Upper lobe of right lung (tissue), 1 donor: ENCODE results near the gene LAMA5. TPM values are rescaled to one million over a fixed set of nuclear protein-coding genes. Genes with fewer than 3 reads are reported as not detected.
A peak's percentile ranks its signal among the peaks of the same experiment; 100 is the strongest.

ENCODE experiments used
- ATAC-seq: fragments of 200-7000 bp; cut with Tn5 transposase; one replicate; pipeline ENCODE4 v1.9.1; 2020; ENCODE audit warnings: mild to moderate bottlenecking, moderate library complexity
- DNase-seq: peaks from one replicate; pipeline ENCODE4 v3.0.0-alpha.2; 2020
- H3K27ac ChIP-seq: fragments of 200-600 bp; one replicate; pipeline ENCODE4 v1.8.0; 2022
- H3K27me3 ChIP-seq: fragments of 200-600 bp; one replicate; pipeline ENCODE4 v1.8.0; 2022; ENCODE audit warnings: mild to moderate bottlenecking
- H3K36me3 ChIP-seq: fragments of 200-600 bp; one replicate; pipeline ENCODE4 v1.8.0; 2022
- H3K4me1 ChIP-seq: fragments of 200-600 bp; one replicate; pipeline ENCODE4 v1.8.0; 2022
- H3K4me3 ChIP-seq: fragments of 200-600 bp; one replicate; pipeline ENCODE4 v1.8.0; 2022; ENCODE audit warnings: mild to moderate bottlenecking
- H3K9me3 ChIP-seq: fragments of 200-600 bp; one replicate; pipeline ENCODE4 v1.8.0; 2022
- intact Hi-C: fragments of 100-400 bp; cut with DNase I; formaldehyde crosslinking; loops from one replicate; pipeline ENCODE4 v1.11.0; 2022
- total RNA-seq: library from RNA; stranded (reverse); fragmentation: NEBNext Ultra II Directional; extraction: Animal tissue kit (Norgen Biotek cat#: 25700); gene quantifications from one replicate; pipeline ENCODE4 v1.2.1, GENCODE V29; 2021
- TF ChIP-seq, protein P1 (sequence below): fragments of 200-600 bp; IDR thresholded peaks from one replicate; pipeline ENCODE4 v1.8.0; 2022; ENCODE audit warnings: antibody characterized with exemption
- donor health status: DM: no; HTN: yes; CAD: no; lungs with severe emphysema.

The LAMA5 gene
- total RNA-seq, 1 donor from 2014 or later, result 279 TPM

DNA sequence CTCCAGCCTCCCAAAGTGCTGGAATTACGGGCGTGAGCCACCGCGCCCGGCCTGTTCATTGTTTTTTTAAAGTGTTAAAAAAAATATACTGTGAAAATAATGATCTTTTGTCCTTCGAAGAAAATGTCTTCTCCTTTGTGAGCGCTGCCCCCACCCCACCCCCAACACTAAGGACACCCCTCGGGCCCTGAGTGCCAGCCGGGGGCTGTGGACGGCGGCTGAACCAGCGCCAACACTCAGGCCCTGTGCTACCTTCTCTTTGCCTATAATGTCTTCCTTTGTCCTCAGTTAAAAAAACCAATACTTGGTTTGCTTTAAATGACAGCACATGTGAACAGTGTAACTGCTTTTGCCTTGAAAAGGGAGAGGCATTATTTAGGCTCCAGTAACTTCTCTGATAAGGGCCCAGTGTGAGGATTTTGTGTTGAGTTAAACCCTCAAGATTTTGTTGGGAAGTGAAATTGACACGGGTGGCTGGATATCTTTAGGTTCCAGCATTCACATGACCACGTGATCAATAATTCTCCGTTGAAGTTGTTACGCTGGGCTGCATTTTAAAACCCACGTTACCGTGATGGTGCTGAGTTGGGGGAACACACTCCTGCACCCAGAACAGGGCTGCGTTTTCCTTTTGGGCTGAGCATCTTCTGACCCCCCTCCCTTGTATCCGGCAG, 73.9 kb downstream of the LAMA5 start:
- H3K9me3 ChIP-seq, result no peaks in the 10 kb centered on the region
- no peak overlapping the region for H3K27ac ChIP-seq
- intact Hi-C loops, result no loop called here
- DNase-seq, result no peak
- H3K36me3 ChIP-seq, result peaks cover 62% of the 10 kb centered on the region
- H3K4me1 ChIP-seq, result no peaks in the 10 kb centered on the region
- no peak overlapping the region for H3K4me3 ChIP-seq
- no peaks in the 10 kb centered on the region for H3K27me3 ChIP-seq
- ATAC-seq, result no peak
- TF ChIP-seq, protein P1, sequence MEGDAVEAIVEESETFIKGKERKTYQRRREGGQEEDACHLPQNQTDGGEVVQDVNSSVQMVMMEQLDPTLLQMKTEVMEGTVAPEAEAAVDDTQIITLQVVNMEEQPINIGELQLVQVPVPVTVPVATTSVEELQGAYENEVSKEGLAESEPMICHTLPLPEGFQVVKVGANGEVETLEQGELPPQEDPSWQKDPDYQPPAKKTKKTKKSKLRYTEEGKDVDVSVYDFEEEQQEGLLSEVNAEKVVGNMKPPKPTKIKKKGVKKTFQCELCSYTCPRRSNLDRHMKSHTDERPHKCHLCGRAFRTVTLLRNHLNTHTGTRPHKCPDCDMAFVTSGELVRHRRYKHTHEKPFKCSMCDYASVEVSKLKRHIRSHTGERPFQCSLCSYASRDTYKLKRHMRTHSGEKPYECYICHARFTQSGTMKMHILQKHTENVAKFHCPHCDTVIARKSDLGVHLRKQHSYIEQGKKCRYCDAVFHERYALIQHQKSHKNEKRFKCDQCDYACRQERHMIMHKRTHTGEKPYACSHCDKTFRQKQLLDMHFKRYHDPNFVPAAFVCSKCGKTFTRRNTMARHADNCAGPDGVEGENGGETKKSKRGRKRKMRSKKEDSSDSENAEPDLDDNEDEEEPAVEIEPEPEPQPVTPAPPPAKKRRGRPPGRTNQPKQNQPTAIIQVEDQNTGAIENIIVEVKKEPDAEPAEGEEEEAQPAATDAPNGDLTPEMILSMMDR, result no peak

DNA sequence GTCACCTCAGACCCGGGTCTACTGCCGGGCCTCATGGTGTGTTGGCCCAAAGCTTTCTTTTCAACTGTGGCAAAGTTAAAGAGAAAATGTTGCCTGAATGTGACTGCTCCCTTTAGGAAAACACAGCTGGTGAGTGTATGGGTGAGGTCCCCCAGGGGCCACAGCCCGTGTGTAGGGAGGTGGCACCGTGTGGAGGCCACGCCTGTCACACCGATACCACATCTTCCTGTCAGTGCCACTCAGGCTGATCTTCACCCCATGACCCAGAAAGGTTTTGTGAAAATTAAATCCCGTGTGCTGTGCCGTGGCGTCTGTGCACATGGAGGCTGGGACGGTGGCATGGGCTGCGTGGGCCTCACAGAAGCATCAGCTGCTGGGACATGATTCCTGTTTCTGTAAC, 75.0 kb downstream of the LAMA5 start:
- Histone ChIP-seq H3K4me1 (no peaks in the 10 kb centered on the region), H3K36me3 (peaks cover 68% of the 10 kb centered on the region), H3K27me3 (no peaks in the 10 kb centered on the region), H3K4me3 (no peak overlapping the region), H3K9me3 (no peaks in the 10 kb centered on the region), H3K27ac (no peak overlapping the region)
- ATAC-seq (peak; percentile 18), DNase-seq (no peak)
- TF ChIP-seq, protein P1, result no peak
- intact Hi-C loops, result no loop called here

DNA sequence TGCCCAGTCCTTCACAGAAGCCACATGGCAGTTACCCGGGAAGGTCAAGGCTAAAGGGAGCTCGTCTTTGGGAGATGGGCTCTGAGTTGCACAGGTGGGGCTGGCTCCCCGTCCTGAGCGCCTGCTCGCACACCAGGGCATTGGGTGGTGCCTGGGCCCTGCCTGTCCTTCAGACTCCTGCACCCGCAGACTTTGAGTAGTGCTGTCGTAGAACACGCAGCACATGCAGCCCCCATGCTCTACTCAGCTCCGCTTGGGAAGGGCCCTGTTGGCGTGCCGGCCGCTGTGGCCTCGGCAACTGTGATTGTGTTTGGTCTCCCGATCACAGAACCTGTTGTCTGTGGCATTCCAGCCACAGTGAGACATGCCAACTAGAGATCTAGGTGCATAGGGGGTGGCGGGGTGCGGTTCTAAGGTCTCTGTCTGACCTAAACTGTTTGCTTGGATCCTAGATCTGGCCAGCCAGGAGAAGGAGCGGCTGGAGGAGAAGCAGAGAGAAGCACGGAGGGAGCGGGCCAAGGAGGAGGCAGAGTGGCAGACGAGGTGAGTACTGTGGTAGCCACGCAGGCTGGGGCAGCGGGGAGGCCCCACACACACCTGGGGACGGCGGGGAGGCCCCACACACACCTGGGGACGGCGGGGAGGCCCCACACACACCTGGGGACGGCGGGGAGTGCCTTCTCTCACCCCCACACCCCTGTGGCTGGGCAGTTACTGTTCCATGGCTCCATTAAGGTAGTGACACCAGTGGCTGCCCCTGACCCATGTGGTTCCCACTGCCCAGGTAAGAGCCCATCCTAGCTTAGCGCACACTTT, 75.7 kb downstream of the LAMA5 start:
- H3K27me3 ChIP-seq, result no peaks in the 10 kb centered on the region
- DNase-seq (no peak), ATAC-seq (peak; percentile 57)
- no peak overlapping the region for H3K4me3 ChIP-seq
- TF ChIP-seq, protein P1, result no peak
- H3K27ac ChIP-seq, result no peak overlapping the region
- intact Hi-C loops, result no loop called here
- H3K9me3 ChIP-seq, result no peaks in the 10 kb centered on the region
- peaks cover 73% of the 10 kb centered on the region for H3K36me3 ChIP-seq
- no peaks in the 10 kb centered on the region for H3K4me1 ChIP-seq

DNA sequence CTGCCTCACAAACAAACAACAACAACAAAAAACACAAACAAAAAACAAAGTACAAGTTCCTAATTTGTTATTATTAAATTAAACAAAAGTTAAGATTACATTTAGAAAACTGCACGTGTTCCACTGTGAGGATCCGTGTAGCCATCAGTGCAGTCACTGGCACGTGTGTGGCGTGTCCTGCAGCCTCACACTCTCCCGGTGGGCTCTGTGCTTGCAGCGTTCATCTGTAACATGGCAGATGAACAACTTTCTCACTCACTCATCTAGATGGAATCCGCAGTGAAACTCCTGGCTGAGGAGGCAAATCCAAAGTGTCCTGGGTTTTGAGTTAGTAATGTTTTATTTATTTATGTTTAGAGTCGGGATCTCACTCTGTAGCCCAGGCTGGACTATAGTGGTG, 77.2 kb downstream of the LAMA5 start:
- H3K36me3 ChIP-seq, result peaks cover 77% of the 10 kb centered on the region
- ATAC-seq, result no peak
- H3K4me1 ChIP-seq, result no peaks in the 10 kb centered on the region
- DNase-seq, result no peak
- intact Hi-C loops, result no loop called here
- TF ChIP-seq, protein P1, result no peak
- H3K27me3 ChIP-seq, result no peaks in the 10 kb centered on the region
- H3K27ac ChIP-seq, result no peak overlapping the region
- H3K4me3 ChIP-seq, result no peak overlapping the region
- no peaks in the 10 kb centered on the region for H3K9me3 ChIP-seq

DNA sequence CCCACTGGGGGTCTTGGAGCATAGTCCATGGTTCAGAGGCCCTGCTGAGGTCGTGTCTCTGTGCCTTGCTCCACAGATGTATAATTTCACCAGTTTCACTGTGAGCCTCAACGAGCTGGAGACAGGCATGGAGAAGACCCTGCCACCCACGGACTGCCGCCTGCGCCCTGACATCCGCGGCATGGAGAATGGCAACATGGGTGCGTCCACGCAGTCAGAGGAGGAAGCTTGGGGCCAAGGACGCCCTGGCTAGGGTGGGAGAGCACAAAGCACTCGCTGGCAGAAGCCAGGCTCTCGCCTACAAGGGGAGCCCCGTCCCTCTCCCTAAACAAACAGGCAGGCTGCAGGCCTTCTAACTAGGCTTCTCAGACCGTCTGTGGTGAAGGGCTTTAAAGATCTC, 78.0 kb downstream of the LAMA5 start:
- intact Hi-C loops, result no loop called here
- no peak for ATAC-seq

More for the DNA sequence above, 78.0 kb downstream of the LAMA5 start:
- no peak overlapping the region for H3K4me3 ChIP-seq
- TF ChIP-seq, protein P1, result no peak
- H3K27ac ChIP-seq, result no peak overlapping the region
- H3K9me3 ChIP-seq, result no peaks in the 10 kb centered on the region
- peaks cover 78% of the 10 kb centered on the region for H3K36me3 ChIP-seq
- no peak for DNase-seq
- H3K4me1 ChIP-seq, result no peaks in the 10 kb centered on the region
- no peaks in the 10 kb centered on the region for H3K27me3 ChIP-seq
